Activated gamma-delta T cell treated with anti-CD3 and anti-CD28 coated beads, Interleukin-2, amount 50 U/mL, for 16 hours (primary cell): Measurements from ENCODE around the gene SLC28A2.

ENCODE experiments used
- DNase-seq: peaks from one replicate; pipeline ENCODE4 v3.0.0-alpha.2; 2020; ENCODE audit warnings: low read depth

Gene SLC28A2

DNA sequence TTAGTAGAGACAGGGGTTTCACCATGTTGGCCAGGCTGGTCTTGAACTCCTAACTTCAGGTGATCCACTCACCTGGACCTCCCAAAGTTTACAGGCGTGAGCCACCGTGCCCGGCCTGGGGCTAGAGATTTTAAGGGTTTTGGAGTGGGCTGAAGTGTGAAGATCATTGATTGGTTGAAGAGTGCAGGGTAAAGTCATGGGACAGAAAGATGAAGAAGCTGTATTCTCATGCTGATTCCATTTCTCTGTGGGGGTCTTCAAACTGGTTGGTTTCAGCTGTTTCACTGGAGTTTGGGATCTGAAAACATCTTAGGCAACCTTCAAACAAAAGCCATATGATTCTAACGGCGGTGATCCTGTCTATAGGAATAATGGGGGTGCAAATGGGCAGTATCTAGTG lies 74.2 kb downstream of the SLC28A2 start:
- no peak for DNase-seq

DNA sequence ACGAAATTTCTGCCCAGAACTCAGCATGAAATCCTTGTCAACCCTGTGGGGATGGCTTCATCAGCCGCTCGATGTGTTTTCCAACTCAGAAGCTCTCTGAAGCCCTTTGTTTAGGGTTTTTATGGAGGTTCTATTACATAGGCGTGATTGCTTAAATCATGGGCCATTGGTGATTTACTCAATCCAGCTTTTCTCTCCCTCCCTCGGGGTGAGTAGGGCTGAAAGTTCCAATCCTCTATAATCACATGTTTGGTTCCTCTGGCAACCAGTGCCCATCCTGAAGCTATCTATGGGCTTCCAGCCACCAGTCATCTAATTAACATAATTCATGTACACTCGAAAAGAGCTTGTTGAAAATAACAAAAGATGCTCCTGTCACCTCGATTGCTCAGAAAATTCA lies 74.7 kb downstream of the SLC28A2 start:
- no peak for DNase-seq
